HL-60 (cell line): ENCODE measurements around the gene A1CF.
"Not testable (repeated sequence)": the region's sequence is repeated elsewhere in the genome, so short reads cannot be mapped to it uniquely, and the experiment has no call there.

Source experiments
- CTCF ChIP-seq: IDR thresholded peaks from one replicate; pipeline ENCODE4 v1.5.1; 2011; ENCODE audit warnings: low read length, control low read depth, inconsistent platforms; ENCODE audit not compliant: insufficient read depth
- POLR2AphosphoS5 ChIP-seq: IDR thresholded peaks from 2 replicates; pipeline ENCODE4 v1.6.1; 2012; ENCODE audit warnings: low read depth
- REST ChIP-seq: IDR thresholded peaks from 2 replicates; pipeline ENCODE4 v1.6.1; 2012; ENCODE audit warnings: low read depth; ENCODE audit not compliant: insufficient replicate concordance
- SPI1 ChIP-seq: IDR thresholded peaks from 2 replicates; pipeline ENCODE4 v1.6.1; 2012; ENCODE audit warnings: low read depth, mild to moderate bottlenecking, borderline replicate concordance

GRCh38 chr10:50782017-50782416, 103.4 kb downstream of the A1CF start:
- not testable (repeated sequence) for TF ChIP-seq CTCF, SPI1, REST, POLR2AphosphoS5
